ENCODE measurements around the gene CABP2.

Gene CABP2

GRCh38 chr11:67499808-67500483 is 23.3 kb downstream of the CABP2 start:
- no peak for ATAC-seq
- no peak for TF ChIP-seq GLIS3 (CRISPR knock-in tag; IDR thresholded peaks at IDR 0.05)
- TF ChIP-seq SNAI2 (CRISPR knock-in tag; IDR thresholded peaks at IDR 0.05): no peak
- TF ChIP-seq RARB (CRISPR knock-in tag; IDR thresholded peaks at IDR 0.05): no peak
- TF ChIP-seq ESRRG (CRISPR knock-in tag; IDR thresholded peaks at IDR 0.05): no peak
- TF ChIP-seq ZC3H10 (CRISPR knock-in tag; IDR thresholded peaks at IDR 0.05): no peak
- TF ChIP-seq BACH2 (CRISPR knock-in tag; IDR thresholded peaks at IDR 0.05; ENCODE audit: borderline replicate concordance): no peak
- TF ChIP-seq ZNF565 (CRISPR knock-in tag; conservative IDR thresholded peaks at IDR 0.05; ENCODE audit: low read depth): no peak

DNA sequence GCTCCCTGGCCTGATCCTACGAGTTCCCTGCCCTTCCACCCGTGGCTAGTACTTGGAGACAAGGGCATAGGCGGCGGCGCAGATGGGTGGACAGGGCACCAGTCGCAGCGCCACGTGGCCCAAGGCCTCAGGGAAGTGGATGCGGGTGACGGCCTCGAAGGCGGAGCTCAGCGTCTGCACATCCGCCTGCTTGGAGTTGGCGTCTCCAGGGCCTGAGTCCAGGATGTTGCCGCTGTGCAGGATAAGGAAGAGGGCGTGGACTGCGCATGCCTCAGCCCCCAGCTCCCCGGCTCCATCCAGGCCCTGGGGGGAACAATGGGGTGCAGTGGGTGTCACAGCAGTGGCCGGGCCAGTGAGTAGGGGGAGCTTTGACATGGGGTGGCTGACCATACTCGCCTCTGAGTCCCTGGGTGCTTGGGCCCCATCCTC is 24.7 kb downstream of the CABP2 start:
- TF ChIP-seq PPARA (CRISPR knock-in tag; IDR thresholded peaks at IDR 0.05; ENCODE audit: borderline replicate concordance): no peak
- no peak for TF ChIP-seq ZNF8 (CRISPR knock-in tag; IDR thresholded peaks at IDR 0.05)
- no peak for TF ChIP-seq ZC3H10 (CRISPR knock-in tag; IDR thresholded peaks at IDR 0.05)
- TF ChIP-seq OSR1 (CRISPR knock-in tag; IDR thresholded peaks at IDR 0.05): no peak
- TF ChIP-seq CSRNP3 (CRISPR knock-in tag; IDR thresholded peaks at IDR 0.05): no peak
- TF ChIP-seq ZFP3 (CRISPR knock-in tag; IDR thresholded peaks at IDR 0.05): no peak
- TF ChIP-seq GLIS3 (CRISPR knock-in tag; IDR thresholded peaks at IDR 0.05): no peak
- no peak for TF ChIP-seq TSHZ2 (CRISPR knock-in tag; IDR thresholded peaks at IDR 0.05)
- TF ChIP-seq PATZ1 (CRISPR knock-in tag; IDR thresholded peaks at IDR 0.05; ENCODE audit: borderline replicate concordance): no peak
- no peak for TF ChIP-seq ARNTL (CRISPR knock-in tag; IDR thresholded peaks at IDR 0.05; ENCODE audit: borderline replicate concordance, low read depth)
- TF ChIP-seq TOX (CRISPR knock-in tag; IDR thresholded peaks at IDR 0.05; ENCODE audit: borderline replicate concordance): no peak
- no peak for ATAC-seq

DNA sequence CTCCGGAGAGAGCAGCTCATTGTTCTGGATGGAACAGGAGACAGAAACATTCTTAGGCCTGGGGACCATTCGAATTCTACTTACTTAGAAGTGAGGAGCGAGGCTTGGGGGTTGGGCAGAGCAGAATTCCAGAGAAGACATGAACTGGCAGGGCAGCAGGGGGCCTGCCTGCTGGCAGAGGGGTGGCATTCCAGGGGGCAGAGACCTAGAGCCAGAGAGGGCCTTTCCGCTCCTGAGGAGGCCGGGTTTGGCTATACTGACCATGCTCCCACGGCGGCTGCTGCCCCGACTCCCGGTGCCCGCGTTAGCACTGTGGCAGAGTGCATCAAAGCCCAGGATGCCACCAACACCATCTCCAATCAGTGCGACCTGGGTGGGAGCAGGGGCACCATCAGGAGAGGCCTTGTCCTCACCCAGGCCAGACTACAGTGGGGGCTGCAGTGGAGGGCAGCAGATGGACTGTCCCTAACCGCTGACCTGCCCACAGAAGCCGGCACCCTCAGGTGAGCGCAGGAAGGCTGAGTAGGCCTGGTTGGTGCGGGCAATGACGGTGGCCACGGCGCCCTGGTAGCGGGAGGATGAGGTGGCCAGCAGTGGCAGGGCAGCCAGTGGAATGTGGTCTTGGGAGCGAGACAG is 25.5 kb downstream of the CABP2 start:
- TF ChIP-seq ZFP30 (CRISPR knock-in tag; IDR thresholded peaks at IDR 0.05) (no peak), RARB (CRISPR knock-in tag; IDR thresholded peaks at IDR 0.05) (no peak)
- ATAC-seq: no peak

- no peak for ATAC-seq
- TF ChIP-seq PATZ1 (CRISPR knock-in tag; IDR thresholded peaks at IDR 0.05; ENCODE audit: borderline replicate concordance) (no peak), TSHZ2 (CRISPR knock-in tag; IDR thresholded peaks at IDR 0.05) (no peak), TOX (CRISPR knock-in tag; IDR thresholded peaks at IDR 0.05; ENCODE audit: borderline replicate concordance) (no peak), OSR1 (CRISPR knock-in tag; IDR thresholded peaks at IDR 0.05) (no peak), ESRRG (CRISPR knock-in tag; IDR thresholded peaks at IDR 0.05) (no peak), ZNF565 (CRISPR knock-in tag; conservative IDR thresholded peaks at IDR 0.05; ENCODE audit: low read depth) (no peak), CSRNP3 (CRISPR knock-in tag; IDR thresholded peaks at IDR 0.05) (no peak), ZFP30 (CRISPR knock-in tag; IDR thresholded peaks at IDR 0.05) (no peak), GLIS3 (CRISPR knock-in tag; IDR thresholded peaks at IDR 0.05) (no peak), CSDC2 (CRISPR knock-in tag; IDR thresholded peaks at IDR 0.05) (no peak), ZFP3 (CRISPR knock-in tag; IDR thresholded peaks at IDR 0.05) (no peak), ISL1 (CRISPR knock-in tag; IDR thresholded peaks at IDR 0.05) (no peak), BACH2 (CRISPR knock-in tag; IDR thresholded peaks at IDR 0.05; ENCODE audit: borderline replicate concordance) (no peak), ZNF8 (CRISPR knock-in tag; IDR thresholded peaks at IDR 0.05) (no peak), RARB (CRISPR knock-in tag; IDR thresholded peaks at IDR 0.05) (no peak), PPARA (CRISPR knock-in tag; IDR thresholded peaks at IDR 0.05; ENCODE audit: borderline replicate concordance) (no peak), TCF4 (CRISPR knock-in tag; IDR thresholded peaks at IDR 0.05; ENCODE audit: borderline replicate concordance) (no peak)
Measured at GRCh38 chr11:67496113-67496512, 27.1 kb downstream of the CABP2 start.
